22Rv1 (cell line): ENCODE data around the gene MOV10L1.

Source experiments
- ZFX ChIP-seq: fragments of 450-650 bp; IDR thresholded peaks from 2 replicates; pipeline ENCODE4 v1.6.1; 2017; ENCODE audit warnings: antibody characterized with exemption, borderline replicate concordance
- TF ChIP-seq, protein P1 (sequence below): fragments of 450-650 bp; IDR thresholded peaks from 2 replicates; pipeline ENCODE4 v1.5.1; 2017; ENCODE audit warnings: mild to moderate bottlenecking

- TF ChIP-seq, protein P1, sequence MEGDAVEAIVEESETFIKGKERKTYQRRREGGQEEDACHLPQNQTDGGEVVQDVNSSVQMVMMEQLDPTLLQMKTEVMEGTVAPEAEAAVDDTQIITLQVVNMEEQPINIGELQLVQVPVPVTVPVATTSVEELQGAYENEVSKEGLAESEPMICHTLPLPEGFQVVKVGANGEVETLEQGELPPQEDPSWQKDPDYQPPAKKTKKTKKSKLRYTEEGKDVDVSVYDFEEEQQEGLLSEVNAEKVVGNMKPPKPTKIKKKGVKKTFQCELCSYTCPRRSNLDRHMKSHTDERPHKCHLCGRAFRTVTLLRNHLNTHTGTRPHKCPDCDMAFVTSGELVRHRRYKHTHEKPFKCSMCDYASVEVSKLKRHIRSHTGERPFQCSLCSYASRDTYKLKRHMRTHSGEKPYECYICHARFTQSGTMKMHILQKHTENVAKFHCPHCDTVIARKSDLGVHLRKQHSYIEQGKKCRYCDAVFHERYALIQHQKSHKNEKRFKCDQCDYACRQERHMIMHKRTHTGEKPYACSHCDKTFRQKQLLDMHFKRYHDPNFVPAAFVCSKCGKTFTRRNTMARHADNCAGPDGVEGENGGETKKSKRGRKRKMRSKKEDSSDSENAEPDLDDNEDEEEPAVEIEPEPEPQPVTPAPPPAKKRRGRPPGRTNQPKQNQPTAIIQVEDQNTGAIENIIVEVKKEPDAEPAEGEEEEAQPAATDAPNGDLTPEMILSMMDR = no peak
- TF ChIP-seq ZFX = no peak
Observed at GRCh38 chr22:50173983-50174355, 84.2 kb downstream of the MOV10L1 start.
